GM12878 (cell line): Measurements from ENCODE around the gene CTXN1. TPM values are rescaled to one million over a fixed set of nuclear protein-coding genes. Genes with fewer than 3 reads are reported as not detected.

Source experiments
- E2F8 ChIP-seq: fragments of 450-650 bp; IDR thresholded peaks from 2 replicates; pipeline ENCODE4 v1.6.1; 2018; ENCODE audit warnings: mild to moderate bottlenecking, low read depth, moderate library complexity; ENCODE audit not compliant: partially characterized antibody
- EZH2 ChIP-seq: IDR thresholded peaks from 2 replicates; pipeline ENCODE4 v1.6.1; 2012; ENCODE audit warnings: low read depth, mild to moderate bottlenecking, control low read depth, inconsistent platforms, low read length, borderline replicate concordance; ENCODE audit not compliant: control insufficient read depth
- FOXK2 ChIP-seq: fragments of 450-650 bp; IDR thresholded peaks from 2 replicates; pipeline ENCODE4 v1.6.1; 2017; ENCODE audit warnings: mild to moderate bottlenecking, moderate library complexity
- IKZF2 ChIP-seq, 2 experiments: fragments of 450-650 bp; IDR thresholded peaks; 2 replicates each; pipeline ENCODE4 v1.6.1; 2017; ENCODE audit warnings: mild to moderate bottlenecking in 2 of 2, moderate library complexity in 2 of 2
- KDM1A ChIP-seq: fragments of 200-600 bp; sonication (generic); IDR thresholded peaks from 2 replicates; pipeline ENCODE4 v1.6.1; 2016; ENCODE audit warnings: borderline replicate concordance
- NFYB ChIP-seq: IDR thresholded peaks from 2 replicates; pipeline ENCODE4 v1.6.1; 2011; ENCODE audit warnings: low read depth, mild to moderate bottlenecking, low read length, improper control_type of control experiment, moderate library complexity; ENCODE audit not compliant: insufficient read depth
- PAX5 ChIP-seq: IDR thresholded peaks from 2 replicates; pipeline ENCODE4 v1.6.1; 2011; ENCODE audit warnings: low read depth, low read length, borderline replicate concordance
- POLR2A ChIP-seq: IDR thresholded peaks from 2 replicates; pipeline ENCODE4 v1.6.1; 2011; ENCODE audit warnings: low read depth, mild to moderate bottlenecking, low read length
- POLR2AphosphoS2 ChIP-seq: IDR thresholded peaks from 2 replicates; pipeline ENCODE4 v1.6.1; 2011; ENCODE audit warnings: low read depth, mild to moderate bottlenecking, low read length, improper control_type of control experiment, moderate library complexity
- POU2F2 ChIP-seq: IDR thresholded peaks from 3 replicates; pipeline ENCODE4 v1.6.1; 2011; ENCODE audit warnings: low read depth, mild to moderate bottlenecking, low read length, borderline replicate concordance
- PRDM15 ChIP-seq: fragments of 450-650 bp; formaldehyde crosslinking; IDR thresholded peaks from 2 replicates; pipeline ENCODE4 v1.4.0; 2020; ENCODE audit warnings: mild to moderate bottlenecking, moderate library complexity
- STAT3 ChIP-seq: IDR thresholded peaks from 2 replicates; pipeline ENCODE4 v1.6.1; 2011; ENCODE audit warnings: low read depth, low read length, improper control_type of control experiment
- SUZ12 ChIP-seq: fragments of 200-600 bp; sonication (generic); IDR thresholded peaks from one replicate; pipeline ENCODE4 v1.6.1; 2018; ENCODE audit warnings: antibody characterized with exemption, mild to moderate bottlenecking; ENCODE audit not compliant: unreplicated experiment
- WRNIP1 ChIP-seq: IDR thresholded peaks from 2 replicates; pipeline ENCODE4 v1.6.1; 2011; ENCODE audit warnings: low read depth, low read length, improper control_type of control experiment, borderline replicate concordance
- YY1 ChIP-seq: IDR thresholded peaks from 2 replicates; pipeline ENCODE4 v1.6.1; 2011; ENCODE audit warnings: low read depth, mild to moderate bottlenecking, low read length
- polyA plus RNA-seq, 11 experiments: library from polyadenylated mRNA; depleted of rRNA in 4 of 11; unstranded in 6 of 11; stranded (reverse) in 5 of 11; fragments of >200 nt; fragmentation: Nextera tagmentation in 4 of 11; fragmentation: Illumina TruSeq in 1 of 11; extraction: Ambion mirVana in 4 of 11; extraction: Trizol in 1 of 11; gene quantifications; 1 replicate in 1 of 11; 2 replicates in 10 of 11; pipeline versions ENCODE4 v1.2.1 to v1.2.3, GENCODE V29; 2011 to 2016; ENCODE audit warnings: inconsistent platforms in 2 of 11, missing spikeins in 2 of 11, low read depth in 1 of 11
- total RNA-seq, 4 experiments: library from RNA; depleted of rRNA in 3 of 4; stranded (reverse); fragments of >200 nt in 3 of 4; fragmentation: Illumina TruSeq in 1 of 4; extraction: Trizol in 1 of 4; gene quantifications; 2 replicates each; pipeline versions ENCODE4 v1.2.1 to v1.2.3, GENCODE V29; 2013 to 2021

Gene CTXN1
- total and polyA plus RNA-seq, 10 of the 15 experiments (the other 5 are each of a cell fraction or from before 2014, with no cell fraction given) = 0.04 to 1.0 (median 0.38) TPM; not detected in 4

GRCh38 chr19:7942981-7943443, 17.1 kb upstream of the CTXN1 start (continued):
- TF ChIP-seq E2F8 = no peak
- TF ChIP-seq KDM1A = no peak
- no peak for TF ChIP-seq NFYB
- TF ChIP-seq PRDM15 (CRISPR knock-in tag) = no peak
- no peak for TF ChIP-seq POLR2A
- no peak for TF ChIP-seq POU2F2
- no peak for TF ChIP-seq EZH2
- no peak for TF ChIP-seq SUZ12
- TF ChIP-seq STAT3 = no peak
- no peak for TF ChIP-seq WRNIP1
- no peak for TF ChIP-seq POLR2AphosphoS2
- no peak for TF ChIP-seq YY1
- no peak for TF ChIP-seq FOXK2
- no peak for TF ChIP-seq PAX5
- TF ChIP-seq IKZF2 (IDR thresholded peaks at IDR 0.05) = no peak
- TF ChIP-seq, all 136 proteins: peak for 0
